Ovary (tissue), 9 donors: ENCODE results near the gene ADCK1. TPM values are rescaled to one million over a fixed set of nuclear protein-coding genes. Genes with fewer than 3 reads are reported as not detected.

Source experiments
- DNase-seq, 5 donors: peaks; one replicate each; pipeline ENCODE4 v3.0.0-alpha.2; 2019 to 2020
- H3K27ac ChIP-seq, 2 donors: fragments of 200-600 bp; one replicate each; pipeline versions ENCODE4 v1.5.1 to v1.8.0; 2019 to 2022
- H3K27me3 ChIP-seq: fragments of 200-600 bp; one replicate; pipeline ENCODE4 v1.8.0; 2022
- H3K36me3 ChIP-seq: fragments of 200-600 bp; sonication (generic); one replicate; pipeline ENCODE4 v1.5.1; 2019
- H3K4me1 ChIP-seq: one replicate; pipeline ENCODE4 v1.8.1; 2013; ENCODE audit warnings: mild to moderate bottlenecking, moderate library complexity; ENCODE audit not compliant: insufficient read depth
- H3K4me3 ChIP-seq: fragments of 200-600 bp; sonication (generic); one replicate; pipeline ENCODE4 v1.5.1; 2017
- H3K9me3 ChIP-seq, 2 donors: fragments of 200-600 bp in 1 of 2; sonication (generic) in 1 of 2; one replicate each; pipeline versions ENCODE4 v1.5.1 to v1.8.1; 2013 to 2019; ENCODE audit warnings: mild to moderate bottlenecking in 1 of 2, moderate library complexity in 1 of 2
- EP300 ChIP-seq: sonication (generic); formaldehyde crosslinking; IDR thresholded peaks from one replicate; pipeline ENCODE4 v1.6.1; 2017; ENCODE audit warnings: antibody characterized with exemption
- POLR2A ChIP-seq: fragments of 450-650 bp; IDR thresholded peaks from one replicate; pipeline ENCODE4 v1.6.1; 2017; ENCODE audit warnings: antibody characterized with exemption, mild to moderate bottlenecking, moderate library complexity
- WGBS, 3 donors: extraction: QIAGEN DNeasy Blood & Tissue Kit in 1 of 3; methylation state at CpG; one replicate each; pipeline versions ENCODE4 v1.1.5 to v1.1.7; 2013 to 2017; 5-methylcytosine and 5-hydroxymethylcytosine counted together
- intact Hi-C, 4 donors: fragments of 100-400 bp; cut with DNase I; formaldehyde crosslinking; loops; one replicate each; pipeline versions ENCODE4 v1.11.0 to v1.15.1; 2022 to 2023
- polyA plus RNA-seq, 2 donors: library from polyadenylated mRNA; stranded (reverse); fragments of 200-250 nt in 1 of 2; fragments of 350-450 nt in 1 of 2; fragmentation: Illumina TruSeq in 1 of 2; extraction: RNeasy Lipid Tissue Mini Kit (QIAGEN cat#74804) in 1 of 2; gene quantifications; one replicate each; pipeline ENCODE4 v1.2.3, GENCODE V29; 2013 to 2014
- total RNA-seq, 7 donors: library from RNA; depleted of rRNA in 2 of 7; stranded (reverse); fragments of >200 nt in 2 of 7; fragmentation: NEBNext Ultra II Directional in 3 of 7; extraction: Animal tissue kit (Norgen Biotek cat#: 25700) in 3 of 7; gene quantifications; one replicate each; pipeline versions ENCODE4 v1.1.0 to v1.2.4, GENCODE V29; 2016 to 2023
- TF ChIP-seq, protein P1 (sequence below), 3 donors: fragments of 450-650 bp in 2 of 3; fragments of 200-600 bp in 1 of 3; IDR thresholded peaks; one replicate each; pipeline versions ENCODE4 v1.5.1 to v1.8.0; 2016 to 2022; ENCODE audit warnings: antibody characterized with exemption in 3 of 3, mild to moderate bottlenecking in 1 of 3
- donor health status: DM: no; HTN: no; CAD: no; lungs with moderate emphysema.
- donor health status: DM: no; HTN: no; CAD: no.
- donor health status: Bipolar disorder and iron deficiency.
- donor health status: DM: yes; HTN: yes; CAD: no.
- donor health status: DM: no; HTN: no; CAD: no.
- donor health status: DM: yes; HTN: yes; CAD: no.

The ADCK1 gene
- total and polyA plus RNA-seq, 9 donors = 1.7 to 7.9 (median 6.8) TPM

DNA sequence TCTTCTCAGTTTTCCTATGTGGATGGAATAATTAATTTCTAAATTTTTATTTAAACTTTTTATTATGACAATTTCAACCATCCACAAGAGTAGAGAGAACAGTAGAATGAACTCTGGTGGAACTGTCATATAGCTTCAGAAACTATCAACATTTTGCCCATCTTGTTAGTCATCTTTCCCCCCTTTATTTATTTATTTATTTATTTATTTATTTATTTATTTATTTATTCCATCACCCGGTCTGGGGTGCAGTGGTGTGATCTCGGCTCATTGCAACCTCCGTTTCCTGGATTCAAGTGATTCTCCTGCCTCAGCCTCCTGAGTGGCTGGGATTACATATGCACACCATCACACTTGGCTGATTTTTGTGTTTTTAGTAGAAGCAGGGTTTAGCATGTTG lies 23.5 kb downstream of the ADCK1 start:
- TF ChIP-seq POLR2A (no peak), EP300 (no peak)
- TF ChIP-seq, protein P1, sequence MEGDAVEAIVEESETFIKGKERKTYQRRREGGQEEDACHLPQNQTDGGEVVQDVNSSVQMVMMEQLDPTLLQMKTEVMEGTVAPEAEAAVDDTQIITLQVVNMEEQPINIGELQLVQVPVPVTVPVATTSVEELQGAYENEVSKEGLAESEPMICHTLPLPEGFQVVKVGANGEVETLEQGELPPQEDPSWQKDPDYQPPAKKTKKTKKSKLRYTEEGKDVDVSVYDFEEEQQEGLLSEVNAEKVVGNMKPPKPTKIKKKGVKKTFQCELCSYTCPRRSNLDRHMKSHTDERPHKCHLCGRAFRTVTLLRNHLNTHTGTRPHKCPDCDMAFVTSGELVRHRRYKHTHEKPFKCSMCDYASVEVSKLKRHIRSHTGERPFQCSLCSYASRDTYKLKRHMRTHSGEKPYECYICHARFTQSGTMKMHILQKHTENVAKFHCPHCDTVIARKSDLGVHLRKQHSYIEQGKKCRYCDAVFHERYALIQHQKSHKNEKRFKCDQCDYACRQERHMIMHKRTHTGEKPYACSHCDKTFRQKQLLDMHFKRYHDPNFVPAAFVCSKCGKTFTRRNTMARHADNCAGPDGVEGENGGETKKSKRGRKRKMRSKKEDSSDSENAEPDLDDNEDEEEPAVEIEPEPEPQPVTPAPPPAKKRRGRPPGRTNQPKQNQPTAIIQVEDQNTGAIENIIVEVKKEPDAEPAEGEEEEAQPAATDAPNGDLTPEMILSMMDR (IDR thresholded peaks at IDR 0.05) = no peak
- Histone ChIP-seq H3K27ac (no peak overlapping the region), H3K4me1 (no peaks in the 10 kb centered on the region), H3K4me3 (no peak overlapping the region), H3K36me3 (no peaks in the 10 kb centered on the region), H3K27me3 (no peaks in the 10 kb centered on the region), H3K9me3 (no peaks in the 10 kb centered on the region)
- 82 to 98% (median 95%) methylated on average over 3 of the region's 3 CpGs for WGBS, 3 donors
- DNase-seq = no peak
- intact Hi-C loops = no loop called here

DNA sequence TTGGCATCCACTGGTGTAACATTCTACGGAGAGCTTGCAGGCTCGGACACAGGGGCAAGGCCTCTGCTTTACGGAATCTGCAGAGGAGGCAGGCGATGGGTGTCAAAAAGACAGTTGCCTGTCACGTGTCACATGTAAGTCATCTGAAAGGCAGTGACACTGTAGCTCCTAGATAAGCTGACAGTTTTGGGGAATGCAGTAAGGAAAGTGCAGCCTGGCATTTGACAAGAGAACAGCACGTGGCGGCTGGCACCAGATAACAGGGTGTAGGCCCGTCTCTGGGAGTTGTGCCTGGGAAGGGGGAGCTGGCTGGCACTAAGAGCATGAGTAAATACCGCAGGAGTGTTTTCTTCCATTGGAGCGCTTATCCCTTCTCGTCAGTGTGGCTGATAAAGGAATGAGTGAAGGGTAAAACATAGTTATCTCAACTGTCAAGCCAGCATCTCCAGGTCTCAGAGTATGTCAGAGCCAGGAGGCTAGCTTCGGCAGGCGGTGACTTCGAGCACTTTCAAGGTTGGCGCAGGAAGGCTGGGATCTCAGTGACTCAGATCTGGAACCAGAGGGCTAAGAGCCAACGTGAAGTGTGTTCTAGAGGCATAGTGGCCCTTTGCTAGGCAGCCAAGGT lies 26.1 kb downstream of the ADCK1 start:
- intact Hi-C loops = no loop called here
- Histone ChIP-seq H3K9me3 (no peaks in the 10 kb centered on the region), H3K27me3 (no peaks in the 10 kb centered on the region), H3K4me3 (no peak overlapping the region), H3K4me1 (no peaks in the 10 kb centered on the region), H3K27ac (no peak overlapping the region), H3K36me3 (no peaks in the 10 kb centered on the region)
- TF ChIP-seq, protein P1 (IDR thresholded peaks at IDR 0.05) = no peak
- TF ChIP-seq EP300 = no peak
- TF ChIP-seq POLR2A = no peak
- DNase-seq = no peak
- 89 to 91% (median 89%) methylated on average over 16 of the region's 16 CpGs for WGBS, 3 donors

DNA sequence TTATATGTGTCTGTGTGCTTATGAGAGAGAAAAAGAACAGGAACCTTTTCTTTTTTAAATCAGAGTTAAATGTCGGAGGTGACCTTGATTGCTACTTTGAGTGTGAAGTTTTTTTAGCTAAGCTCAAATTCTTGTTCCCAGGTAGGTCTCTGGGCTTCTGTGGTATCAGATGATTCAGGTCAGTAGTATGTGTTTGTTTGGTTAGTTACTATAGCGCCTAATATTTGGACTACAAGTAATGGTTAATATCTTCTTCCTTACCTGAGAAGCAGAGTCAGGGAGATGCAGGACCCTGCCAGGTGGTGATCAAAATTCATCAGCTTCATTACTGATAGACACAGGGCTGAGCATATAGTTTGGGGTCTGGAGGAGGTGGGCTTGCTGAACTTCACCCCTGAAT lies 30.8 kb downstream of the ADCK1 start:
- 83 to 97% (median 91%) methylated on average over 2 of the region's 2 CpGs for whole genome bisulfite sequencing, 3 donors
- DNase-seq = no peak
- H3K27ac ChIP-seq = no peak overlapping the region
- no peaks in the 10 kb centered on the region for H3K9me3 ChIP-seq
- no peaks in the 10 kb centered on the region for H3K36me3 ChIP-seq
- no peaks in the 10 kb centered on the region for H3K27me3 ChIP-seq
- H3K4me3 ChIP-seq = no peak overlapping the region
- H3K4me1 ChIP-seq = no peaks in the 10 kb centered on the region
- TF ChIP-seq EP300 = no peak
- TF ChIP-seq, protein P1 (IDR thresholded peaks at IDR 0.05) = no peak
- no peak for TF ChIP-seq POLR2A
- intact Hi-C loops = no loop called here

DNA sequence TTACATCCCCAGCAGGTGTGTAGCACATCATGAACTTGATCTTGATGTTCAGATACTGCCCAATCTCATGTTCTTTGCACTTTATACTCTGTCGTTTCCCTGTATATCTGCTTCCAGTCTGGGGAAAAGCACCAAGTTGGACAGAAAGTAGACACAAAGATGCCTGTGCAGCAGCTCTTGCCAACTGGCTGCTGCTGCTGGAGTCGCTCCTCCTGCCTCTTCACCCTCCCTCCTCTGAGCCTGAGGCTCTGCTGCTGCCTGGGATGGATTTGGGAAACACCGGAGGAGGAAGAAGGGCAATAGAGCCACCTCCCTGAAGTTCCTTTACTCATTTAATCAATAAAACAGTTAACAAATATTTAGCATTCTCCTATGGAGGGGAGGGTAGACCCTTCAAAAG lies 32.4 kb downstream of the ADCK1 start:
- intact Hi-C loops = no loop called here
- Histone ChIP-seq H3K27ac (no peak overlapping the region), H3K36me3 (no peaks in the 10 kb centered on the region), H3K27me3 (no peaks in the 10 kb centered on the region), H3K4me1 (no peaks in the 10 kb centered on the region), H3K9me3 (no peaks in the 10 kb centered on the region), H3K4me3 (no peak overlapping the region)
- TF ChIP-seq, protein P1 (IDR thresholded peaks at IDR 0.05) = no peak
- no peak for TF ChIP-seq POLR2A
- no peak for TF ChIP-seq EP300
- 30 to 42% (median 32%) methylated on average over 3 of the region's 3 CpGs for WGBS, 3 donors
- no peak for DNase-seq
